HCT116 (cell line): ENCODE measurements around the gene SYNDIG1. TPM values are rescaled to one million over a fixed set of nuclear protein-coding genes. Genes with fewer than 3 reads are reported as not detected.

ENCODE experiments used
- ATAC-seq: fragments of 200-7000 bp; cut with Tn5 transposase; 2 replicates; pipeline ENCODE4 v1.9.1; 2020; ENCODE audit warnings: mild to moderate bottlenecking, moderate library complexity
- BruUV-seq: library from RNA; stranded (reverse); fragments of 400-500 nt; replicated peaks from 2 replicates; lab custom pipeline; 2021; lab: Mats Ljungman, UMichigan
- CTCF ChIA-PET: fragments of 300-600 bp; sonication (Branson Sonifier 250); formaldehyde crosslinking; loops from one replicate; lab custom pipeline; 2021; ENCODE audit warnings: antibody characterized with exemption; lab: Charles Lee
- POLR2A ChIA-PET: fragments of 300-600, 350-600 bp; sonication (Branson Sonifier 250); formaldehyde crosslinking; loops from one replicate; lab custom pipeline; 2021; ENCODE audit warnings: antibody characterized with exemption; lab: Charles Lee
- RAD21 ChIA-PET, 2 experiments: fragments of 300-600 bp; sonication (Branson Sonifier 250); formaldehyde crosslinking; loops; one replicate each; lab custom pipeline; 2023; ENCODE audit warnings: low total read pairs in 2 of 2; ENCODE audit not compliant: uncharacterized antibody in 2 of 2, unreplicated experiment in 2 of 2, low non-redundant PET in 1 of 2; lab: Charles Lee
- DNase-seq: peaks from one replicate; pipeline ENCODE4 v3.0.0-alpha.2; 2010; ENCODE audit warnings: low read depth, low spot score
- H2AFZ ChIP-seq: fragments of 200-600 bp; shearing (Covaris generic), sonication (generic); 2 replicates; pipeline ENCODE4 v1.6.1; 2017; ENCODE audit warnings: low read depth, mixed run types, mixed read lengths, antibody characterized with exemption, low read length; ENCODE audit not compliant: poor library complexity, severe bottlenecking
- H3K27ac ChIP-seq: 2 replicates; pipeline ENCODE4 v1.5.1; 2012; ENCODE audit warnings: low read depth, low read length
- H3K27me3 ChIP-seq: fragments of 200-600 bp; sonication (generic); 2 replicates; pipeline ENCODE4 v1.6.1; 2016; ENCODE audit warnings: mixed run types, low read length, mixed read lengths; ENCODE audit not compliant: insufficient read depth
- H3K36me3 ChIP-seq, 2 experiments: fragments of 200-500 bp in 1 of 2; fragments of 200-600 bp in 1 of 2; sonication (Bioruptor generic) in 1 of 2; sonication (generic) in 1 of 2; 2 replicates each; pipeline versions ENCODE4 v1.5.1 to v1.6.1; 2014 to 2016; ENCODE audit warnings: low read length in 2 of 2, inconsistent platforms in 1 of 2, mixed read lengths in 1 of 2, mixed run types in 1 of 2; ENCODE audit not compliant: insufficient read depth in 2 of 2, control insufficient read depth in 1 of 2
- H3K4me1 ChIP-seq, 2 experiments: fragments of 200-600 bp in 1 of 2; sonication (generic) in 1 of 2; 2 replicates each; pipeline versions ENCODE4 v1.5.1 to v1.6.1; 2012 to 2017; ENCODE audit warnings: low read length in 2 of 2, inconsistent platforms in 1 of 2, mild to moderate bottlenecking in 1 of 2, mixed read lengths in 1 of 2, mixed run types in 1 of 2, moderate library complexity in 1 of 2; ENCODE audit not compliant: insufficient read depth in 2 of 2, control insufficient read depth in 1 of 2
- H3K4me2 ChIP-seq: fragments of 200-600 bp; sonication (generic); 2 replicates; pipeline ENCODE4 v1.6.1; 2017; ENCODE audit warnings: mixed run types, low read length, mixed read lengths
- H3K4me3 ChIP-seq, 2 experiments: fragments of 200-600 bp in 1 of 2; sonication (generic) in 1 of 2; replicated peaks in 1 of 2; 2 replicates each; pipeline ENCODE4 v1.5.1; 2011 to 2016; ENCODE audit warnings: low read length in 2 of 2, control low read depth in 1 of 2, low read depth in 1 of 2, mild to moderate bottlenecking in 1 of 2, mixed read lengths in 1 of 2, mixed run types in 1 of 2
- H3K79me2 ChIP-seq: fragments of 200-600 bp; sonication (generic); 2 replicates; pipeline ENCODE4 v1.6.1; 2017; ENCODE audit warnings: mild to moderate bottlenecking, mixed run types, low read length, moderate library complexity, mixed read lengths; ENCODE audit not compliant: insufficient read depth
- H3K9ac ChIP-seq: fragments of 200-600 bp; sonication (generic); 2 replicates; pipeline ENCODE4 v1.6.1; 2016; ENCODE audit warnings: low read length, mixed read lengths
- H3K9me2 ChIP-seq: fragments of 200-600 bp; sonication (generic), shearing (Covaris generic); 2 replicates; pipeline ENCODE4 v1.6.1; 2017; ENCODE audit warnings: mixed run types, mild to moderate bottlenecking, moderate library complexity; ENCODE audit not compliant: insufficient read depth
- H3K9me3 ChIP-seq, 2 experiments: fragments of 200-500 bp in 1 of 2; fragments of 200-600 bp in 1 of 2; sonication (Bioruptor generic) in 1 of 2; sonication (generic) in 1 of 2; 2 replicates each; pipeline ENCODE4 v1.6.1; 2014 to 2017; ENCODE audit warnings: low read length in 2 of 2, mixed read lengths in 2 of 2, inconsistent platforms in 1 of 2, low read depth in 1 of 2, mild to moderate bottlenecking in 1 of 2, mixed run types in 1 of 2, moderate library complexity in 1 of 2; ENCODE audit not compliant: control insufficient read depth in 1 of 2, insufficient read depth in 1 of 2
- H4K20me1 ChIP-seq: fragments of 200-600 bp; sonication (generic), shearing (Covaris generic); 2 replicates; pipeline ENCODE4 v1.6.1; 2017; ENCODE audit warnings: mixed run types, mild to moderate bottlenecking, moderate library complexity; ENCODE audit not compliant: insufficient read depth
- CBX3 ChIP-seq: IDR thresholded peaks from 2 replicates; pipeline ENCODE4 v1.6.1; 2012; ENCODE audit warnings: low read depth
- CEBPB ChIP-seq: IDR thresholded peaks from 2 replicates; pipeline ENCODE4 v1.6.1; 2012; ENCODE audit warnings: low read depth
- EZH2 ChIP-seq: fragments of 200-600 bp; sonication (generic); IDR thresholded peaks from 2 replicates; pipeline ENCODE4 v1.6.1; 2017; ENCODE audit warnings: antibody characterized with exemption, mixed run types
- EZH2phosphoT487 ChIP-seq: fragments of 200-600 bp; IDR thresholded peaks from 2 replicates; pipeline ENCODE4 v1.6.1; 2018; ENCODE audit warnings: antibody characterized with exemption, borderline replicate concordance
- FOSL1 ChIP-seq: IDR thresholded peaks from 2 replicates; pipeline ENCODE4 v1.6.1; 2012; ENCODE audit warnings: low read depth
- JUND ChIP-seq: IDR thresholded peaks from 2 replicates; pipeline ENCODE4 v1.6.1; 2012
- POLR2A ChIP-seq: IDR thresholded peaks from 2 replicates; pipeline ENCODE4 v1.7.0; 2011; ENCODE audit warnings: borderline replicate concordance; ENCODE audit not compliant: insufficient read depth, insufficient read length; ENCODE audit errors: extremely low read depth
- POLR2AphosphoS5 ChIP-seq: IDR thresholded peaks from 2 replicates; pipeline ENCODE4 v1.6.1; 2011; ENCODE audit warnings: mild to moderate bottlenecking, low read depth, low read length, moderate library complexity
- RAD21 ChIP-seq: IDR thresholded peaks from 2 replicates; pipeline ENCODE4 v1.6.1; 2012; ENCODE audit warnings: low read depth, mild to moderate bottlenecking
- SIN3A ChIP-seq: IDR thresholded peaks from 2 replicates; pipeline ENCODE4 v1.6.1; 2012; ENCODE audit warnings: low read depth
- SP1 ChIP-seq: IDR thresholded peaks from 2 replicates; pipeline ENCODE4 v1.6.1; 2012; ENCODE audit warnings: low read depth
- SRF ChIP-seq: IDR thresholded peaks from 2 replicates; pipeline ENCODE4 v1.6.1; 2012; ENCODE audit warnings: low read depth
- TCF7L2 ChIP-seq: IDR thresholded peaks from 2 replicates; pipeline ENCODE4 v1.7.0; 2011; ENCODE audit warnings: borderline replicate concordance, inconsistent platforms; ENCODE audit not compliant: insufficient read depth, insufficient read length; ENCODE audit errors: extremely low read depth
- intact Hi-C: fragments of 100-400 bp; cut with micrococcal nuclease; formaldehyde crosslinking; loops from 2 replicates; pipeline ENCODE4 v1.10.0; 2022
- total RNA-seq: library from RNA; stranded (reverse); gene quantifications from one replicate; pipeline ENCODE4 v1.2.1, GENCODE V29; 2021; ENCODE audit not compliant: unreplicated experiment
- TF ChIP-seq, protein P1 (sequence below), 3 experiments: fragments of 200-600 bp in 1 of 3; sonication (generic) in 1 of 3; IDR thresholded peaks in 2 of 3; conservative IDR thresholded peaks in 1 of 3; 2 replicates each; pipeline ENCODE4 v1.5.1; 2012 to 2017; ENCODE audit warnings: low read depth in 2 of 3, low read length in 2 of 3, antibody characterized with exemption in 1 of 3, borderline replicate concordance in 1 of 3, control low read depth in 1 of 3, mild to moderate bottlenecking in 1 of 3, mixed read lengths in 1 of 3, mixed run types in 1 of 3, moderate library complexity in 1 of 3; ENCODE audit not compliant: insufficient read depth in 1 of 3

The SYNDIG1 gene
- total RNA-seq, 1 experiment from 2014 or later: not detected

DNA sequence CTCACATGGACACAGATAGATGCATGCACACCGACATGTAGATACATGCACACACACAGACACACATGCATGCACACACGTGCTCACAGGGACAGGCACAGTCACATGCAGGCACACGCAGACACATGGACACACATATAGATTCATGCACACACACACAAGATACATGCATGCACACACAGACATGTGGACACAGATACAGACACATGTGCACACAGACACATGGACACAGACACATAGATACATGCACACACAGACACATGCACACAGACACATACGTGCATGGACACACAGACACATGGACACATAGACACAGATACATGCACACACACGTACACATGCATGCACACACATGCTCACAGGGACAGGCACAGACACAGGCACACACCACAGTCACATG, 19.8 kb downstream of the SYNDIG1 start:
- RAD21 ChIA-PET: no interaction called here

More for the DNA sequence above, 19.8 kb downstream of the SYNDIG1 start:
- no peak overlapping the region for H3K27ac ChIP-seq
- intact Hi-C loops: no loop called here
- H3K79me2 ChIP-seq: no peaks in the 10 kb centered on the region
- H3K9ac ChIP-seq: no peak overlapping the region
- no peaks in the 10 kb centered on the region for H4K20me1 ChIP-seq
- H3K9me2 ChIP-seq: no peaks in the 10 kb centered on the region
- H2AFZ ChIP-seq: no peak overlapping the region
- no peak overlapping the region for H3K4me2 ChIP-seq
- BruUV-seq: no TSS peak
- no peaks in the 10 kb centered on the region for H3K27me3 ChIP-seq
- ChIA-PET POLR2A (no interaction called here), CTCF (no interaction called here)
- no peaks in the 10 kb centered on the region for H3K36me3 ChIP-seq
- no peak for ATAC-seq
- DNase-seq: no peak
- H3K4me1 ChIP-seq: no peaks in the 10 kb centered on the region
- no peaks in the 10 kb centered on the region for H3K9me3 ChIP-seq
- no peak for TF ChIP-seq EZH2
- no peak for TF ChIP-seq CBX3
- TF ChIP-seq POLR2A: no peak
- TF ChIP-seq EZH2phosphoT487: no peak
- no peak for TF ChIP-seq CEBPB
- TF ChIP-seq JUND: no peak
- TF ChIP-seq SIN3A: no peak
- TF ChIP-seq RAD21: no peak
- no peak for TF ChIP-seq SRF
- no peak for TF ChIP-seq SP1
- no peak for TF ChIP-seq FOSL1
- no peak for TF ChIP-seq TCF7L2
- no peak for TF ChIP-seq POLR2AphosphoS5
- TF ChIP-seq, protein P1, sequence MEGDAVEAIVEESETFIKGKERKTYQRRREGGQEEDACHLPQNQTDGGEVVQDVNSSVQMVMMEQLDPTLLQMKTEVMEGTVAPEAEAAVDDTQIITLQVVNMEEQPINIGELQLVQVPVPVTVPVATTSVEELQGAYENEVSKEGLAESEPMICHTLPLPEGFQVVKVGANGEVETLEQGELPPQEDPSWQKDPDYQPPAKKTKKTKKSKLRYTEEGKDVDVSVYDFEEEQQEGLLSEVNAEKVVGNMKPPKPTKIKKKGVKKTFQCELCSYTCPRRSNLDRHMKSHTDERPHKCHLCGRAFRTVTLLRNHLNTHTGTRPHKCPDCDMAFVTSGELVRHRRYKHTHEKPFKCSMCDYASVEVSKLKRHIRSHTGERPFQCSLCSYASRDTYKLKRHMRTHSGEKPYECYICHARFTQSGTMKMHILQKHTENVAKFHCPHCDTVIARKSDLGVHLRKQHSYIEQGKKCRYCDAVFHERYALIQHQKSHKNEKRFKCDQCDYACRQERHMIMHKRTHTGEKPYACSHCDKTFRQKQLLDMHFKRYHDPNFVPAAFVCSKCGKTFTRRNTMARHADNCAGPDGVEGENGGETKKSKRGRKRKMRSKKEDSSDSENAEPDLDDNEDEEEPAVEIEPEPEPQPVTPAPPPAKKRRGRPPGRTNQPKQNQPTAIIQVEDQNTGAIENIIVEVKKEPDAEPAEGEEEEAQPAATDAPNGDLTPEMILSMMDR (IDR thresholded peaks at IDR 0.05 in 2 of 3, conservative IDR thresholded peaks at IDR 0.05 in 1 of 3; ENCODE audit: borderline replicate concordance in 1 of 3, insufficient read depth in 1 of 3, low read depth in 2 of 3, low read length in 2 of 3): no peak
- no peak overlapping the region for H3K4me3 ChIP-seq
